ENCODE data around the gene TFCP2. TPM values are rescaled to one million over a fixed set of nuclear protein-coding genes. Genes with fewer than 3 reads are reported as not detected.

The TFCP2 gene
- total RNA-seq, 1 experiment from 2014 or later = 25.7 TPM

DNA sequence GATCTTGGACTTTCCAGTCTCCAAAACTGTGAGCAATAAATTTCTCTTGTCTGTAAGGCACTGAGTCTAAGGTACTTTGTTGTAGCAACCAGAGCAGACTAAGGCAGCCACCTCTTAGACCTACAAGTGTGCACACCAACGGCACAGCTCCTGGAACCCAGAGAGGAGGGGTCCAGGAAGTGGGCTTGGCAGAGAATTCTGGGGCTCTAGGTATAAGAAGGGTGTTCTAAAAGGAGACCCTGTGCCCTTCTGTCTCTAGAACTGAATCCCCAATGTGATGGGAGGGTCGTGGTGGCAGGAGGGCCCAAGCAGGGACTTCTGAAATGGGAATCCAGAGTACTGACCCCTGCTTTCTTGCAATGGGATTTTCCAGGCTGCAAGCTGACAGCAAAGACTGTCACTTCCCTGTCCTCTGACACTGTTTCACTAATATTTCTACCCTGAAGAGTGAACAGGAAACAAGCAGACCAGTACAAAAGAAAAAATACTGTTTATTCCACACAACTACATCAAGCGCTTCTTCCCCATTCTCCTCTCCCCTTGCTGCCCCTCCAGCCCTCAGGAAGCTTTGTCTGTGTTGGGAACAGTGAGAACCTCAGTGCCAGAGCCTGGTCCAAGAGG, 13.6 kb upstream of the TFCP2 start:
- ChIA-PET POLR2A (ENCODE audit: unreplicated experiment) (no interaction called here), CTCF (no interaction called here)
- Histone ChIP-seq H3K36me3 (ENCODE audit: low read depth) (no peaks in the 10 kb centered on the region), H3K79me2 (ENCODE audit: low read depth) (no peaks in the 10 kb centered on the region), H3K27ac (no peak overlapping the region), H3K4me2 (no peak overlapping the region), H3K9me2 (ENCODE audit: insufficient read depth) (no peaks in the 10 kb centered on the region), H3K27me3 (ENCODE audit: insufficient read depth, low read depth) (no peaks in the 10 kb centered on the region), H3K4me1 (replicated peaks; ENCODE audit: insufficient read depth) (no peaks in the 10 kb centered on the region), H4K20me1 (ENCODE audit: insufficient read depth) (no peaks in the 10 kb centered on the region), H3K4me3 (no peak overlapping the region), H3F3A (ENCODE audit: insufficient read depth, low read depth) (no peaks in the 10 kb centered on the region), H3K9me3 (ENCODE audit: insufficient read depth, low read depth) (no peaks in the 10 kb centered on the region), H2AFZ (no peak overlapping the region)
- BruUV-seq (replicated peaks) = no TSS peak
- TF ChIP-seq EZH2 (IDR thresholded peaks at IDR 0.05; ENCODE audit: low read depth) = no peak
- TF ChIP-seq, protein P1, sequence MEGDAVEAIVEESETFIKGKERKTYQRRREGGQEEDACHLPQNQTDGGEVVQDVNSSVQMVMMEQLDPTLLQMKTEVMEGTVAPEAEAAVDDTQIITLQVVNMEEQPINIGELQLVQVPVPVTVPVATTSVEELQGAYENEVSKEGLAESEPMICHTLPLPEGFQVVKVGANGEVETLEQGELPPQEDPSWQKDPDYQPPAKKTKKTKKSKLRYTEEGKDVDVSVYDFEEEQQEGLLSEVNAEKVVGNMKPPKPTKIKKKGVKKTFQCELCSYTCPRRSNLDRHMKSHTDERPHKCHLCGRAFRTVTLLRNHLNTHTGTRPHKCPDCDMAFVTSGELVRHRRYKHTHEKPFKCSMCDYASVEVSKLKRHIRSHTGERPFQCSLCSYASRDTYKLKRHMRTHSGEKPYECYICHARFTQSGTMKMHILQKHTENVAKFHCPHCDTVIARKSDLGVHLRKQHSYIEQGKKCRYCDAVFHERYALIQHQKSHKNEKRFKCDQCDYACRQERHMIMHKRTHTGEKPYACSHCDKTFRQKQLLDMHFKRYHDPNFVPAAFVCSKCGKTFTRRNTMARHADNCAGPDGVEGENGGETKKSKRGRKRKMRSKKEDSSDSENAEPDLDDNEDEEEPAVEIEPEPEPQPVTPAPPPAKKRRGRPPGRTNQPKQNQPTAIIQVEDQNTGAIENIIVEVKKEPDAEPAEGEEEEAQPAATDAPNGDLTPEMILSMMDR (conservative IDR thresholded peaks at IDR 0.05) = no peak
- DNase-seq = no peak
- intact Hi-C loops (cut with micrococcal nuclease; ENCODE audit: unreplicated experiment) = no loop called here

DNA sequence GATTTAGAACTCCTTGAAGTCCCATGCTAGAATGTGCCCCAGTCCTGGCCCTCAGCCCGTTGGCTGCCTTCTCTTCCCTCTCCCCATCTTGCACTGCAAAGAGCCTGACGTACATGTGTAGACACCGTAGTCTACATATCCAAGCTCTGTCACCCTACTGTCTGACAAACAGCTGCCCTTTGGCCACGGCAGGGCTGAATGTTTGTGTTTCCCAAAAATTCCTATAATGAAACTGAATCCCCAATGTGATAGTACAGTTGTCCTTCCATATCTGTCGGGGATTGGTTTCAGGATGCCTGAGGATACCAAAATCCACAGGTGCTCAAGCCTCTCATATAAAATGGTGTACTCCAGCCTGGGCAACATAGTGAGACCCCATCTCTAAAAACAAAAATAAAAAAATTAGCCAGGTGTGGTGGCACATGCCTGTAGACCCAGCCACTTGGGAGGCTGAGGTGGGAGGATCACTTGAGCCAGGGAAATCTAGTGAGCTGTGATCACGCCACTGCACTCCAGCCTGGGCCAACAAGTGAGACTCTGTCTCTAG, 12.3 kb upstream of the TFCP2 start:
- POLR2A ChIA-PET (ENCODE audit: unreplicated experiment) = no interaction called here
- TF ChIP-seq EZH2 (IDR thresholded peaks at IDR 0.05; ENCODE audit: low read depth) = no peak
- TF ChIP-seq, protein P1 (conservative IDR thresholded peaks at IDR 0.05) = no peak
- no peak overlapping the region for H2AFZ ChIP-seq
- no peak overlapping the region for H3K4me2 ChIP-seq
- no TSS peak for BruUV-seq (replicated peaks)
- H4K20me1 ChIP-seq (ENCODE audit: insufficient read depth) = no peaks in the 10 kb centered on the region
- no peak overlapping the region for H3K27ac ChIP-seq
- H3K36me3 ChIP-seq (ENCODE audit: low read depth) = no peaks in the 10 kb centered on the region
- no peaks in the 10 kb centered on the region for H3K4me1 ChIP-seq (replicated peaks; ENCODE audit: insufficient read depth)
- no peaks in the 10 kb centered on the region for H3K9me3 ChIP-seq (ENCODE audit: insufficient read depth, low read depth)
- CTCF ChIA-PET = no interaction called here
- no peaks in the 10 kb centered on the region for H3K79me2 ChIP-seq (ENCODE audit: low read depth)
- DNase-seq = no peak
- no peaks in the 10 kb centered on the region for H3F3A ChIP-seq (ENCODE audit: insufficient read depth, low read depth)
- intact Hi-C loops (cut with micrococcal nuclease; ENCODE audit: unreplicated experiment) = no loop called here
- H3K27me3 ChIP-seq (ENCODE audit: insufficient read depth, low read depth) = no peaks in the 10 kb centered on the region
- no peak overlapping the region for H3K4me3 ChIP-seq
- H3K9me2 ChIP-seq (ENCODE audit: insufficient read depth) = no peaks in the 10 kb centered on the region

DNA sequence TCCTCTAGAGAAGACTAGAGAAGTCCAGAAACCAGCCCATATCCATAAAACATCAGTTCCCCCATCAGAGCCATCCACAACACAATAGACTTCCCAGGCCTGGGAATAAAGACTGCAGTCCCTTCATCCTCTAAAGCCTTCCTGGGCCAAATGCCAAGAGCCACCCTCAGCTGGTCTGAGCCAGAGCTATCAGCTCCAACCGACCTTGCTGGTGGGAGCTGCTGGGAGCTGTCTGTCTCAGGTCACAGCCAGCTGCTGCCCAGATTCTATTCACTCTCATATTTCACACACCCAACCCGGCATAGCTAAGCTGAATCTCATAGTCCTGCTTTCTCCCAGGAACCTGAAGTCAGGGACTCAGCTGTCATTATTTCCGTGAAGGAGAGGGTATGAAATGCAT, 10.9 kb upstream of the TFCP2 start:
- Histone ChIP-seq H3K4me2 (no peak overlapping the region), H3K27me3 (ENCODE audit: insufficient read depth, low read depth) (no peaks in the 10 kb centered on the region), H2AFZ (no peak overlapping the region), H3K36me3 (ENCODE audit: low read depth) (no peaks in the 10 kb centered on the region), H3K9me3 (ENCODE audit: insufficient read depth, low read depth) (no peaks in the 10 kb centered on the region), H3K4me1 (replicated peaks; ENCODE audit: insufficient read depth) (no peaks in the 10 kb centered on the region), H4K20me1 (ENCODE audit: insufficient read depth) (no peaks in the 10 kb centered on the region), H3F3A (ENCODE audit: insufficient read depth, low read depth) (no peaks in the 10 kb centered on the region), H3K79me2 (ENCODE audit: low read depth) (no peaks in the 10 kb centered on the region), H3K9me2 (ENCODE audit: insufficient read depth) (no peaks in the 10 kb centered on the region), H3K27ac (no peak overlapping the region), H3K4me3 (no peak overlapping the region)
- POLR2A ChIA-PET (ENCODE audit: unreplicated experiment) = interaction anchor here (0.6 kb wide), 2 partner anchors 22 to 156 kb away, joined by 3 to 5 read pairs; no protein-coding TSS in a partner anchor
- intact Hi-C loops (cut with micrococcal nuclease; ENCODE audit: unreplicated experiment) = no loop called here
- BruUV-seq (replicated peaks) = no TSS peak
- DNase-seq = peak in 1 of 2 experiments; percentile 15
- no peak for TF ChIP-seq EZH2 (IDR thresholded peaks at IDR 0.05; ENCODE audit: low read depth)
- TF ChIP-seq, protein P1 (conservative IDR thresholded peaks at IDR 0.05) = no peak
- CTCF ChIA-PET = interaction anchor here (0.6 to 0.9 kb wide), 2 partner anchors 10 to 25 kb away, joined by 4 to 11 read pairs; no protein-coding TSS in a partner anchor
